Astrocyte (in vitro differentiated cells and primary cell): ENCODE results near the gene CPNE5.

Experiments used
- EZH2 ChIP-seq: IDR thresholded peaks from 2 replicates; pipeline ENCODE4 v1.6.1; 2012; ENCODE audit warnings: mild to moderate bottlenecking, low read length, inconsistent platforms; ENCODE audit not compliant: insufficient read depth
- TF ChIP-seq, protein P1 (sequence below): IDR thresholded peaks from 2 replicates; pipeline ENCODE4 v1.5.1; 2011; ENCODE audit warnings: low read depth, mild to moderate bottlenecking, inconsistent platforms, low read length, moderate library complexity; ENCODE audit not compliant: insufficient read depth

DNA sequence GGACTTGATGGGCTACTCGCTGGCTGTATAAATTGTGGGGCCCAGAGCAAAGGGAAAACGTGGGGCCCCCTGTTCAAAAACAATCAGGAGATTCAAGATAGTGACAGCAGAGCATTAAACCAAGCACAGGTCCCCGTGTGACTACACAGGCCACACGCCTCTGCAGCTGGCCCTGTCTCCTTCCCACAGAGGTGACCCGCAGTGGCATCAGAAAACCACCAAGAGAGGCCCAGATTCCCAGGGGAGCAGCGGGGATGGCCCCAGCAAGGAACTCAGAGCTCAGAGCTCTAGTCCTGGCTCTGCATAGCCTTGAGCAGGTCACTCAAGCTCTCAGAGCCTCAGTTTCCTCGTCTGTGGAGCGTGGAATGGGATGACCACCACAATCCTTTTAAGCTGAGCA is 57.6 kb downstream of the CPNE5 start:
- TF ChIP-seq, protein P1, sequence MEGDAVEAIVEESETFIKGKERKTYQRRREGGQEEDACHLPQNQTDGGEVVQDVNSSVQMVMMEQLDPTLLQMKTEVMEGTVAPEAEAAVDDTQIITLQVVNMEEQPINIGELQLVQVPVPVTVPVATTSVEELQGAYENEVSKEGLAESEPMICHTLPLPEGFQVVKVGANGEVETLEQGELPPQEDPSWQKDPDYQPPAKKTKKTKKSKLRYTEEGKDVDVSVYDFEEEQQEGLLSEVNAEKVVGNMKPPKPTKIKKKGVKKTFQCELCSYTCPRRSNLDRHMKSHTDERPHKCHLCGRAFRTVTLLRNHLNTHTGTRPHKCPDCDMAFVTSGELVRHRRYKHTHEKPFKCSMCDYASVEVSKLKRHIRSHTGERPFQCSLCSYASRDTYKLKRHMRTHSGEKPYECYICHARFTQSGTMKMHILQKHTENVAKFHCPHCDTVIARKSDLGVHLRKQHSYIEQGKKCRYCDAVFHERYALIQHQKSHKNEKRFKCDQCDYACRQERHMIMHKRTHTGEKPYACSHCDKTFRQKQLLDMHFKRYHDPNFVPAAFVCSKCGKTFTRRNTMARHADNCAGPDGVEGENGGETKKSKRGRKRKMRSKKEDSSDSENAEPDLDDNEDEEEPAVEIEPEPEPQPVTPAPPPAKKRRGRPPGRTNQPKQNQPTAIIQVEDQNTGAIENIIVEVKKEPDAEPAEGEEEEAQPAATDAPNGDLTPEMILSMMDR, result no peak
- TF ChIP-seq EZH2, result no peak
